MM.1S (cell line): ENCODE results near the gene RPL21.

Experiments used
- DNase-seq: peaks from one replicate; pipeline ENCODE4 v3.0.0-alpha.2; 2015
- H2AFZ ChIP-seq: fragments of 300-600 bp; sonication (generic); 2 replicates; pipeline ENCODE4 v1.6.0; 2016; ENCODE audit warnings: antibody characterized with exemption, low read length
- H3F3A ChIP-seq: fragments of 300-600 bp; sonication (generic); 2 replicates; pipeline ENCODE4 v1.6.1; 2016; ENCODE audit warnings: mild to moderate bottlenecking, antibody characterized with exemption, low read length, moderate library complexity, mixed read lengths; ENCODE audit not compliant: insufficient read depth
- H3K27ac ChIP-seq: fragments of 300-600 bp; sonication (generic); 2 replicates; pipeline ENCODE4 v1.5.1; 2016; ENCODE audit warnings: mild to moderate bottlenecking, low read length
- H3K27me3 ChIP-seq: fragments of 300-600 bp; sonication (generic); replicated peaks from 2 replicates; pipeline ENCODE4 v1.6.0; 2016; ENCODE audit warnings: low read length; ENCODE audit not compliant: insufficient read depth
- H3K36me3 ChIP-seq: fragments of 300-600 bp; sonication (generic); replicated peaks from 2 replicates; pipeline ENCODE4 v1.6.1; 2016; ENCODE audit warnings: mild to moderate bottlenecking, low read length, mixed read lengths; ENCODE audit not compliant: insufficient read depth
- H3K4me1 ChIP-seq: fragments of 300-600 bp; sonication (generic); 2 replicates; pipeline ENCODE4 v1.6.1; 2016; ENCODE audit warnings: low read length, mixed read lengths
- H3K4me2 ChIP-seq: fragments of 300-600 bp; sonication (generic); 2 replicates; pipeline ENCODE4 v1.6.0; 2016; ENCODE audit warnings: low read depth, low read length
- H3K4me3 ChIP-seq: fragments of 300-600 bp; sonication (generic); 2 replicates; pipeline ENCODE4 v1.5.1; 2016; ENCODE audit warnings: low read length, mixed read lengths
- H3K79me2 ChIP-seq: fragments of 300-600 bp; sonication (generic); 2 replicates; pipeline ENCODE4 v1.6.1; 2016; ENCODE audit warnings: mixed run types, low read length, mixed read lengths
- H3K9ac ChIP-seq: fragments of 300-600 bp; sonication (generic); 2 replicates; pipeline ENCODE4 v1.6.1; 2016; ENCODE audit warnings: low read length, mixed read lengths
- H3K9me2 ChIP-seq: fragments of 300-600 bp; sonication (generic); replicated peaks from 2 replicates; pipeline ENCODE4 v1.6.1; 2016; ENCODE audit warnings: mild to moderate bottlenecking, low read length, mixed read lengths; ENCODE audit not compliant: insufficient read depth
- H3K9me3 ChIP-seq: fragments of 300-600 bp; sonication (generic); replicated peaks from 2 replicates; pipeline ENCODE4 v1.6.1; 2016; ENCODE audit warnings: mild to moderate bottlenecking, low read length, mixed read lengths; ENCODE audit not compliant: insufficient read depth
- H4K20me1 ChIP-seq: fragments of 300-600 bp; sonication (generic); 2 replicates; pipeline ENCODE4 v1.6.1; 2016; ENCODE audit warnings: mild to moderate bottlenecking, low read length, moderate library complexity, mixed read lengths; ENCODE audit not compliant: insufficient read depth
- EZH2 ChIP-seq: fragments of 300-600 bp; sonication (generic); optimal IDR thresholded peaks from 2 replicates; pipeline ENCODE3; 2017; ENCODE audit warnings: low read depth, mild to moderate bottlenecking, antibody characterized with exemption, low read length, mixed read lengths
- EZH2phosphoT487 ChIP-seq: fragments of 300-600 bp; sonication (generic); IDR thresholded peaks from 2 replicates; pipeline ENCODE4 v1.6.1; 2018; ENCODE audit warnings: antibody characterized with exemption, low read length
- TF ChIP-seq, protein P1 (sequence below): fragments of 300-600 bp; sonication (generic); IDR thresholded peaks from 2 replicates; pipeline ENCODE4 v1.5.1; 2016; ENCODE audit warnings: antibody characterized with exemption, low read length, mixed read lengths

The RPL21 gene

DNA sequence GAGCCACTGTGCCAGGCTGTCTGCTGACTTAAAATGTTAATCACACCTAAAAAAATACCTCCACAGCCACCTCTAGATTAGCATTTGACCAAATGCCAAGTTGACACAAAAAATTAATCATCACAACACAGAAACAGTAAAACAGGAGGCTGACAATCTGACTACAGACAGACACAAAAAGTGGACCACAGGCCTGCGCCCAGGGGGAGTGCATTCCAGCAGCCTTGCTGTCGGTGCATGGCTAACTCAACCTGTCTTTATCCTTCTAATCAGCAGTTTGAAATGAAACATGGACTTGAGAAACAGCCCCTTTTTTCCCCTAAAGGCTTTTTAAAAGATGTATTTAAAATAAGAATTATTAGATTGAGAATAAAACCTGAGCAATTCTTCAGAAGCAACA, 53.3 kb downstream of the RPL21 start:
- Histone ChIP-seq H3K27ac (no peak overlapping the region), H3K27me3 (no peaks in the 10 kb centered on the region), H2AFZ (no peak overlapping the region), H3K36me3 (no peaks in the 10 kb centered on the region), H3K4me2 (no peak overlapping the region), H3K9me3 (no peaks in the 10 kb centered on the region), H3K9ac (no peak overlapping the region), H4K20me1 (no peaks in the 10 kb centered on the region), H3K4me1 (no peaks in the 10 kb centered on the region), H3K9me2 (no peaks in the 10 kb centered on the region), H3K79me2 (no peaks in the 10 kb centered on the region), H3F3A (no peaks in the 10 kb centered on the region), H3K4me3 (no peak overlapping the region)
- TF ChIP-seq EZH2phosphoT487 (no peak), EZH2 (no peak)
- TF ChIP-seq, protein P1, sequence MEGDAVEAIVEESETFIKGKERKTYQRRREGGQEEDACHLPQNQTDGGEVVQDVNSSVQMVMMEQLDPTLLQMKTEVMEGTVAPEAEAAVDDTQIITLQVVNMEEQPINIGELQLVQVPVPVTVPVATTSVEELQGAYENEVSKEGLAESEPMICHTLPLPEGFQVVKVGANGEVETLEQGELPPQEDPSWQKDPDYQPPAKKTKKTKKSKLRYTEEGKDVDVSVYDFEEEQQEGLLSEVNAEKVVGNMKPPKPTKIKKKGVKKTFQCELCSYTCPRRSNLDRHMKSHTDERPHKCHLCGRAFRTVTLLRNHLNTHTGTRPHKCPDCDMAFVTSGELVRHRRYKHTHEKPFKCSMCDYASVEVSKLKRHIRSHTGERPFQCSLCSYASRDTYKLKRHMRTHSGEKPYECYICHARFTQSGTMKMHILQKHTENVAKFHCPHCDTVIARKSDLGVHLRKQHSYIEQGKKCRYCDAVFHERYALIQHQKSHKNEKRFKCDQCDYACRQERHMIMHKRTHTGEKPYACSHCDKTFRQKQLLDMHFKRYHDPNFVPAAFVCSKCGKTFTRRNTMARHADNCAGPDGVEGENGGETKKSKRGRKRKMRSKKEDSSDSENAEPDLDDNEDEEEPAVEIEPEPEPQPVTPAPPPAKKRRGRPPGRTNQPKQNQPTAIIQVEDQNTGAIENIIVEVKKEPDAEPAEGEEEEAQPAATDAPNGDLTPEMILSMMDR, result no peak
- no peak for DNase-seq
